RWPE2 (cell line): ENCODE data around the gene LIPC.
A peak's percentile ranks its signal among the peaks of the same experiment; 100 is the strongest.

Experiments
- ATAC-seq: fragments of 200-7000 bp; cut with Tn5 transposase; 3 replicates; pipeline ENCODE4 v1.9.1; 2021; ENCODE audit warnings: low read depth
- DNase-seq: peaks from one replicate; pipeline ENCODE4 v3.0.0-alpha.2; 2020; ENCODE audit warnings: low spot score
- H3K27ac ChIP-seq: fragments of 450-650 bp; 2 replicates; pipeline ENCODE4 v1.5.1; 2017; ENCODE audit warnings: mild to moderate bottlenecking; ENCODE audit not compliant: poor library complexity, severe bottlenecking
- H3K27me3 ChIP-seq: fragments of 250-450 bp; sonication (Bioruptor Pico); 2 replicates; pipeline ENCODE4 v1.5.1; 2021; ENCODE audit warnings: mild to moderate bottlenecking, moderate library complexity; ENCODE audit not compliant: insufficient read depth, poor library complexity, severe bottlenecking
- H3K36me3 ChIP-seq: fragments of 250-450 bp; sonication (Bioruptor Pico); 2 replicates; pipeline ENCODE4 v1.5.1; 2020; ENCODE audit warnings: low read depth, mild to moderate bottlenecking, moderate library complexity
- H3K4me1 ChIP-seq: fragments of 250-450 bp; sonication (Bioruptor Pico); 2 replicates; pipeline ENCODE4 v1.5.1; 2021; ENCODE audit warnings: mild to moderate bottlenecking, moderate library complexity; ENCODE audit not compliant: insufficient read depth, poor library complexity, severe bottlenecking
- H3K4me3 ChIP-seq: fragments of 250-450 bp; sonication (Bioruptor Pico); 2 replicates; pipeline ENCODE4 v1.5.1; 2021; ENCODE audit warnings: mild to moderate bottlenecking, moderate library complexity; ENCODE audit not compliant: severe bottlenecking
- H3K9me3 ChIP-seq: fragments of 250-450 bp; sonication (Bioruptor Pico); 2 replicates; pipeline ENCODE4 v1.5.1; 2021; ENCODE audit warnings: mild to moderate bottlenecking, moderate library complexity; ENCODE audit not compliant: severe bottlenecking
- TF ChIP-seq, protein P1 (sequence below): fragments of 450-650 bp; IDR thresholded peaks from one replicate; pipeline ENCODE4 v1.5.1; 2017; ENCODE audit warnings: mild to moderate bottlenecking, moderate library complexity; ENCODE audit not compliant: poor library complexity, severe bottlenecking

LIPC gene

GRCh38 chr15:58566029-58566428, 134.2 kb downstream of the LIPC start:
- TF ChIP-seq, protein P1, sequence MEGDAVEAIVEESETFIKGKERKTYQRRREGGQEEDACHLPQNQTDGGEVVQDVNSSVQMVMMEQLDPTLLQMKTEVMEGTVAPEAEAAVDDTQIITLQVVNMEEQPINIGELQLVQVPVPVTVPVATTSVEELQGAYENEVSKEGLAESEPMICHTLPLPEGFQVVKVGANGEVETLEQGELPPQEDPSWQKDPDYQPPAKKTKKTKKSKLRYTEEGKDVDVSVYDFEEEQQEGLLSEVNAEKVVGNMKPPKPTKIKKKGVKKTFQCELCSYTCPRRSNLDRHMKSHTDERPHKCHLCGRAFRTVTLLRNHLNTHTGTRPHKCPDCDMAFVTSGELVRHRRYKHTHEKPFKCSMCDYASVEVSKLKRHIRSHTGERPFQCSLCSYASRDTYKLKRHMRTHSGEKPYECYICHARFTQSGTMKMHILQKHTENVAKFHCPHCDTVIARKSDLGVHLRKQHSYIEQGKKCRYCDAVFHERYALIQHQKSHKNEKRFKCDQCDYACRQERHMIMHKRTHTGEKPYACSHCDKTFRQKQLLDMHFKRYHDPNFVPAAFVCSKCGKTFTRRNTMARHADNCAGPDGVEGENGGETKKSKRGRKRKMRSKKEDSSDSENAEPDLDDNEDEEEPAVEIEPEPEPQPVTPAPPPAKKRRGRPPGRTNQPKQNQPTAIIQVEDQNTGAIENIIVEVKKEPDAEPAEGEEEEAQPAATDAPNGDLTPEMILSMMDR, result no peak
- Histone ChIP-seq H3K4me3 (no peak overlapping the region), H3K27me3 (no peaks in the 10 kb centered on the region), H3K4me1 (no peaks in the 10 kb centered on the region), H3K36me3 (no peaks in the 10 kb centered on the region), H3K9me3 (no peaks in the 10 kb centered on the region), H3K27ac (no peak overlapping the region)
- DNase-seq (no peak), ATAC-seq (0 out of 3 replicates have a peak, but pooled peaks have one; percentile 36)

DNA sequence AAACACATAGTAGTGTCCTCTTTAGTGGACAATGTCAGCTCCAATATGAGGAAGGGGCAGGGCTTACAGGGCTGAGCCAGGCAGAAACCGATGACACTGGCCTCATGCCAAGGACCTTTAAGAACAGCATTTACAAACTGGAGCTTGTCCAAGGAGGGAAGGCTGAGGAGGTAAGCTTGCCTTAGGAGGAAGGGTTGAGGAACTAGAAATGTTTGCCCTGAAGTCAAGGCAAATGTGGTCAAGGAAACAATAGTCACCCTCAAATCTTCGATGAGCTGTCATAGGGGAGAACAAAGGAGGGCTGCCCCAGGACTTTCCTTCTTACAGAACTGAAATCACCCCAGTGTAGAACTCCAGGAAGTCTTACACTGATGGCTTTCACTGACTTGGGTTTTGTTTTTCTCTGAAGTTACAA, 136.4 kb downstream of the LIPC start:
- DNase-seq (no peak), ATAC-seq (peak; percentile 36; the same call in 2 of the 3 replicates)
- H3K36me3 ChIP-seq, result no peaks in the 10 kb centered on the region
- TF ChIP-seq, protein P1, result no peak
- H3K4me1 ChIP-seq, result no peaks in the 10 kb centered on the region
- H3K9me3 ChIP-seq, result no peaks in the 10 kb centered on the region
- no peaks in the 10 kb centered on the region for H3K27me3 ChIP-seq
- no peak overlapping the region for H3K27ac ChIP-seq
- no peak overlapping the region for H3K4me3 ChIP-seq

- no peaks in the 10 kb centered on the region for H3K4me1 ChIP-seq
- no peak overlapping the region for H3K4me3 ChIP-seq
- no peak overlapping the region for H3K27ac ChIP-seq
- no peaks in the 10 kb centered on the region for H3K9me3 ChIP-seq
- ATAC-seq (no peak), DNase-seq (no peak)
- H3K36me3 ChIP-seq, result no peaks in the 10 kb centered on the region
- TF ChIP-seq, protein P1, result no peak
- H3K27me3 ChIP-seq, result no peaks in the 10 kb centered on the region
Observed at GRCh38 chr15:58569455-58569854, 137.7 kb downstream of the LIPC start.

DNA sequence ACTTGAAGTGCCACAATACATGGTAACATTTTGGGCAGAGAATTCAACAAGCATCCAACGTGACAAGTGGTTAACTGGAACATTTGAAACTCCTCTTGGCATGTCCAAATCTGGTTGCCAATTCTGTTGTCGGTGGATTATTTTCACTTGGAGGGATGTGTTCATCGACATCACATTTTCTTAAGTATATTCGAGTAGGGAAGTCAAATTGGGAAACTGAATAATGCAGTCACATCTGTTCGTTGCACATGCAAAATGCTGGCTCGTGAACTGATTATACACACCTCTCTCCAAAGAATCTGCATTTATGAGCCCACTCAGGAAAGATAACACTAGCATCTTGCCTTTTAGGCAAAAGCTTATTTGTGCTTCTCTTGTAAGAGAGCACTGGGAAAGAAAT, 139.7 kb downstream of the LIPC start:
- Histone ChIP-seq H3K4me3 (no peak overlapping the region), H3K36me3 (no peaks in the 10 kb centered on the region), H3K4me1 (no peaks in the 10 kb centered on the region), H3K27ac (no peak overlapping the region), H3K9me3 (no peaks in the 10 kb centered on the region), H3K27me3 (no peaks in the 10 kb centered on the region)
- no peak for DNase-seq
- TF ChIP-seq, protein P1, result no peak
- ATAC-seq, result no peak

- Histone ChIP-seq H3K27ac (no peak overlapping the region), H3K4me1 (no peaks in the 10 kb centered on the region), H3K4me3 (no peak overlapping the region), H3K27me3 (no peaks in the 10 kb centered on the region), H3K9me3 (no peaks in the 10 kb centered on the region), H3K36me3 (no peaks in the 10 kb centered on the region)
- no peak for ATAC-seq
- TF ChIP-seq, protein P1, result no peak
- DNase-seq, result no peak
Observed at GRCh38 chr15:58572521-58572920, 140.7 kb downstream of the LIPC start.
